GM12873 (cell line): ENCODE data around the gene IRAK2.

Source experiments
- CTCF ChIP-seq: IDR thresholded peaks from 2 replicates; pipeline ENCODE4 v1.5.1; 2012; ENCODE audit warnings: low read depth, mild to moderate bottlenecking, moderate library complexity, low read length, control low read depth; ENCODE audit not compliant: insufficient read depth; ENCODE audit errors: missing control alignments

The IRAK2 gene

GRCh38 chr3:10269443-10269842, 104.7 kb downstream of the IRAK2 start:
- TF ChIP-seq CTCF: no peak

DNA sequence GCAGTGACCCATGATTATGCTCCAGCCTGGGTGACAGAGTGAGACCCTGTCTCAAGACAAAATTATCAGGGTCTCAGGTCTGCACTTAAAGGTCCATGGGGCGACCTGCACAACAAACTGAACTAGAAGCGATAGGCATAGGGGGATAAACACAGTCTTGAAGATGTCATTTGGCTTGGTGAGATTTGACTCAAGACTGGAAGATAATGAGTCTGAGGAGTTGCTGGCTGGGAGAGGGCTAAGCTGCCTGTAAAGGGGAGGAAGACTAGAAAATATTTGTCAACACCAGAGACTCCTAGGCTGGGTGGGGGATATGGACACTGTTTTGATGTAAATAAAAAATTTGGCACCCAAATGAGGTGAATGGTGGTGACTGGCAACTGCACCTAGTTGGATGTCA, 108.3 kb downstream of the IRAK2 start:
- TF ChIP-seq CTCF: no peak

DNA sequence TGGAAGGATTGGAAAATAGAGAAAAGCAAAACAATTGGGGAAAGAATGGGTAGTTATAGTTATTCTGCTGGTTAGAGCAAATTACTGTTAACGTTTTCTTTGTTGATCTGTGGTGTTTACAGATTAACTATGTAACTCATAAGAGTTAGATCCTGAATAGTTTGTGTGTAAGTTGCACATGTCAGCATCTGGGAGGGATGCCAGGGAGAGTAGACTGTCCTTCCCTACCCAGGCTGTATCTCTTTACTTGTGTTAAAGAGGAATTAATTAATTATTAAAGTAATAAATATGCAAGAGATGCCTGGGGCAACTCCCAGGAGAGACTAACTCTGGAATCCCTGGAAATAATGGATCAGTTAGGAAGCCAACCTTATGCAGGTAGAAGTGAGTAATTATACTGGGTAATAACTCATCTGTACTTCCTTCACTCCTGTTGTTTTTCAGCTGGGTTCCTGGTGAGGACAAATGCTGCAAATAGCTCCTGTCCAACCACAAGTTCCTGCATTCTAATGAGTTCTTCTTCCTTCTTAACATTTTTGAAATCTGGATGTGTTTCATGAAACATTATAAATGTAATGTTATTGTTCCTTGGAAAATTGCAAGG, 109.1 kb downstream of the IRAK2 start:
- TF ChIP-seq CTCF: no peak

DNA sequence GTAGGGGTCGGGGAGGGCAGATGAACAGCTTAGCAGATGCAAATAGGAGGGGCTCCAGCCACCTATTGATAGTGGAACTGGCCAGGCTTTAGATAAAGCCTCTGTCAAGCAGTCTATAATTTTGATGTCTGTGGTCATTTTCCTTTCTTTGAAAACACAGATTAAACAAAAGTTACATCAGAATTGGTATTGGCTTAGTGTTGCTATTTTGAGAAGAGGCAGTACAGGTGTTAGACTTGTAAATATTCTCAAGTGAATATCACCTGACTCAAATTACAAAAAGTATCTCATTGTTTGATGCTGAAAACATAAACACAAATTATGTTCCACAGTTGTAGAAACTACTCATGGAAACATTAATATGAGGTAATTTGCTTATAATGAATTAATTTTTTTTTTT, 109.9 kb downstream of the IRAK2 start:
- no peak for TF ChIP-seq CTCF

DNA sequence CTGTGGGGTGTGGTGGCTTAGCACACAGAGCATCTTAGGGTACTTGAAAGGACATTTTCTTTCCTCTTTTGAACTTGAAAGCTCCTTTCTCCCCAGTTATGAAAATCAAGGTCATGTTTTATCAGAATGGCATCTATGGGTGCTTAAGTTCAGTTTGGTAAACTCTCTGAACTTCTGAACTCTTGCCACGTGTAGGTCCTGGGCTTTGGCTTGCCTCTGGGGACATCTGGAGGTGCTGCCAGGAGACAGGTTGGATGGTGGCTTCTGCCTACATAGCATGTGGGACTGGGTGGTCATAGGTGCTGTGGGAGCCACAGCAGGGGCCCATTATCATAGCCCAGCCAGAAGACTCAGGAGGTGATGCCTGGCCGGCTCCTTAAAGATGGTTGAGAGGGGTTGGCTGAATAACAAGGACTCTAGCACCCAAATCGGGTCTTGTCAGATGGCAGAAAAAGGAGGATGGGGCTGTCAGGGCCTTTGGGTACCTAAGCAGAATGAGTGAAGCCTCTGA, 112.5 kb downstream of the IRAK2 start:
- no peak for TF ChIP-seq CTCF

GRCh38 chr3:10278501-10278900, 113.8 kb downstream of the IRAK2 start:
- no peak for TF ChIP-seq CTCF

- TF ChIP-seq CTCF: no peak
Observed at GRCh38 chr3:10279384-10280176, 114.9 kb downstream of the IRAK2 start.
